RWPE2 (cell line): ENCODE data around the gene CNKSR2.

ENCODE experiments used
- ATAC-seq: fragments of 200-7000 bp; cut with Tn5 transposase; 3 replicates; pipeline ENCODE4 v1.9.1; 2021; ENCODE audit warnings: low read depth
- DNase-seq: peaks from one replicate; pipeline ENCODE4 v3.0.0-alpha.2; 2020; ENCODE audit warnings: low spot score
- H3K27ac ChIP-seq: fragments of 450-650 bp; 2 replicates; pipeline ENCODE4 v1.5.1; 2017; ENCODE audit warnings: mild to moderate bottlenecking; ENCODE audit not compliant: poor library complexity, severe bottlenecking
- H3K27me3 ChIP-seq: fragments of 250-450 bp; sonication (Bioruptor Pico); 2 replicates; pipeline ENCODE4 v1.5.1; 2021; ENCODE audit warnings: mild to moderate bottlenecking, moderate library complexity; ENCODE audit not compliant: insufficient read depth, poor library complexity, severe bottlenecking
- H3K36me3 ChIP-seq: fragments of 250-450 bp; sonication (Bioruptor Pico); 2 replicates; pipeline ENCODE4 v1.5.1; 2020; ENCODE audit warnings: low read depth, mild to moderate bottlenecking, moderate library complexity
- H3K4me1 ChIP-seq: fragments of 250-450 bp; sonication (Bioruptor Pico); 2 replicates; pipeline ENCODE4 v1.5.1; 2021; ENCODE audit warnings: mild to moderate bottlenecking, moderate library complexity; ENCODE audit not compliant: insufficient read depth, poor library complexity, severe bottlenecking
- H3K4me3 ChIP-seq: fragments of 250-450 bp; sonication (Bioruptor Pico); 2 replicates; pipeline ENCODE4 v1.5.1; 2021; ENCODE audit warnings: mild to moderate bottlenecking, moderate library complexity; ENCODE audit not compliant: severe bottlenecking
- H3K9me3 ChIP-seq: fragments of 250-450 bp; sonication (Bioruptor Pico); 2 replicates; pipeline ENCODE4 v1.5.1; 2021; ENCODE audit warnings: mild to moderate bottlenecking, moderate library complexity; ENCODE audit not compliant: severe bottlenecking
- TF ChIP-seq, protein P1 (sequence below): fragments of 450-650 bp; IDR thresholded peaks from one replicate; pipeline ENCODE4 v1.5.1; 2017; ENCODE audit warnings: mild to moderate bottlenecking, moderate library complexity; ENCODE audit not compliant: poor library complexity, severe bottlenecking

The CNKSR2 gene

DNA sequence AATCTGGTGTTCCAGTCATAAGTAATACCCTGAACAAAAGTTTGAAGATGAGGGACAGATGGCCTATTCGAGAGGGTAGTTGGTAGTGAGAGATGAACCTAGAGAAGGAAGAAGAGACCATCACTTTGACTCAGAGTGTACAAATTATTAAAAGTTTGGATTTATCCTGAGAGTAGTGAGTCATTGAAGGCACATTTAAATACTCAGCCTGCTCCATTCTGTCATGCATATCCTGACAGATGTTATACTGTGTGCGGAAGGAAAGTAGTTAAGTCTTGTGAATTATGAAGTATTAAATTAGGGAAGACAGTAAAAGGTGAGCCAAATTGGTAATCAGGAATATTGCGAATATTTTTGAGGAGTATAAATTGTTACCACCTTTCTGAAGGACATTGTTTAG lies 190.8 kb downstream of the CNKSR2 start:
- Histone ChIP-seq H3K4me3 (no peak overlapping the region), H3K27ac (no peak overlapping the region), H3K4me1 (no peaks in the 10 kb centered on the region), H3K36me3 (no peaks in the 10 kb centered on the region), H3K27me3 (no peaks in the 10 kb centered on the region), H3K9me3 (no peaks in the 10 kb centered on the region)
- TF ChIP-seq, protein P1, sequence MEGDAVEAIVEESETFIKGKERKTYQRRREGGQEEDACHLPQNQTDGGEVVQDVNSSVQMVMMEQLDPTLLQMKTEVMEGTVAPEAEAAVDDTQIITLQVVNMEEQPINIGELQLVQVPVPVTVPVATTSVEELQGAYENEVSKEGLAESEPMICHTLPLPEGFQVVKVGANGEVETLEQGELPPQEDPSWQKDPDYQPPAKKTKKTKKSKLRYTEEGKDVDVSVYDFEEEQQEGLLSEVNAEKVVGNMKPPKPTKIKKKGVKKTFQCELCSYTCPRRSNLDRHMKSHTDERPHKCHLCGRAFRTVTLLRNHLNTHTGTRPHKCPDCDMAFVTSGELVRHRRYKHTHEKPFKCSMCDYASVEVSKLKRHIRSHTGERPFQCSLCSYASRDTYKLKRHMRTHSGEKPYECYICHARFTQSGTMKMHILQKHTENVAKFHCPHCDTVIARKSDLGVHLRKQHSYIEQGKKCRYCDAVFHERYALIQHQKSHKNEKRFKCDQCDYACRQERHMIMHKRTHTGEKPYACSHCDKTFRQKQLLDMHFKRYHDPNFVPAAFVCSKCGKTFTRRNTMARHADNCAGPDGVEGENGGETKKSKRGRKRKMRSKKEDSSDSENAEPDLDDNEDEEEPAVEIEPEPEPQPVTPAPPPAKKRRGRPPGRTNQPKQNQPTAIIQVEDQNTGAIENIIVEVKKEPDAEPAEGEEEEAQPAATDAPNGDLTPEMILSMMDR, result no peak
- DNase-seq, result no peak
- ATAC-seq, result no peak

DNA sequence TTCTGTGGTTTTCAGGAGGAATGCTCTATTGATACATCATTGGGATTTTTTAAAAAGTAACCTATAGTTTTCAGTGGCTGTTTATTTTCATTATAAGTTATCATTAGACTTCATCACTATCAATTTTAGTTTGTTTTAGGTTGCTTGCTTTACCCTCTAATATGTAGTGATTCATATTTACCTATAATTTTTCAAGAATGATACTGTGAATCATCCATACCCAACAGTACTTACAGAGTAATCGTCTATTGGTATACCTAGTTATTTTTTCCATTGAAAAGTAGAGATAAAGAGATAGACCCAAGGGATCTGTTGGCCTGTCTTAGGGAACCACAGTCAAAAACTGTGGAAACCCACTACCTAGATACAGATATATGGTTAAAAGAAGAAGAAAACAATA lies 200.6 kb downstream of the CNKSR2 start:
- Histone ChIP-seq H3K27ac (no peak overlapping the region), H3K4me1 (no peaks in the 10 kb centered on the region), H3K4me3 (no peak overlapping the region), H3K27me3 (no peaks in the 10 kb centered on the region), H3K36me3 (no peaks in the 10 kb centered on the region), H3K9me3 (no peaks in the 10 kb centered on the region)
- TF ChIP-seq, protein P1, result no peak
- DNase-seq (no peak), ATAC-seq (no peak)

DNA sequence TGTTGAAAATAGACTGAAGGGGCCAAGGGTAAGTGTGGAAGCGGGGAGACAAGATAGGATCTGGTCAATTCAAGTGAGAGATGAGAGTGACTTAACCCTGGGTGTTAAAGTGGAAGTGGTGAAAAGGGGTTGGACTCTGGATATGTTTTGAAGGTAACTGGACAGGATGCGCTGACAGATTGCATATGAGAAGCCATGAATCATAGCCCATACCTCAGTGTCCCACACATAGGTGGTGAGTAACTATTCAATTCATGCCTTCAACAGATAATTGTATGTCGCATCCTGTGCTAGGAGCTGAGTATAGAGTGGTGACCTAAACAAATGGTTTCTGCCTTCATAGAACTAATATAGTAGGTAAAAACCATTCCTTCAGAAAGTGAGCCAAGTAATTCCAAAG lies 207.3 kb downstream of the CNKSR2 start:
- no peak for DNase-seq
- H3K4me1 ChIP-seq, result no peaks in the 10 kb centered on the region
- no peak for ATAC-seq
- no peaks in the 10 kb centered on the region for H3K36me3 ChIP-seq
- TF ChIP-seq, protein P1, result no peak
- H3K27ac ChIP-seq, result no peak overlapping the region
- H3K4me3 ChIP-seq, result no peak overlapping the region
- no peaks in the 10 kb centered on the region for H3K9me3 ChIP-seq
- H3K27me3 ChIP-seq, result no peaks in the 10 kb centered on the region

DNA sequence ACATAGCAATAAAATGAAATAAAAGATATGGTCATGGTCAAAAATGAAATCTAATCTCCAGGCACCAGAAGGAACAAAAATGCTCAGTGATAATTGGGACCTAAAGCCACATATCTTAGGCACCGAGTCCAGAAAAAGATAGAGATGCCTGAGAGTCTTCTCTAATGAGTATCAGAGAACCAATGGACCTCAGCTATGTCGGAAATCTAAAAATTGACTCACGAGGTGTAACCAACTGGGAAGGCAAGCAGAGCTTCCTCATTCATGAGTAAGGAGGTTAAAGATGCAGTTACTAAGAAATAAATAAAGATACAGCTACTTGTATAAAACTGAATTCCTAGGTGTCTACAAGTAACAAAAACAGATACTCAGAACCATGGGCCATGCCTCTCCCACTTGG lies 211.8 kb downstream of the CNKSR2 start:
- H3K27ac ChIP-seq, result no peak overlapping the region
- ATAC-seq (no peak), DNase-seq (no peak)
- no peaks in the 10 kb centered on the region for H3K4me1 ChIP-seq
- H3K4me3 ChIP-seq, result no peak overlapping the region
- TF ChIP-seq, protein P1, result no peak
- no peaks in the 10 kb centered on the region for H3K9me3 ChIP-seq
- no peaks in the 10 kb centered on the region for H3K27me3 ChIP-seq
- H3K36me3 ChIP-seq, result no peaks in the 10 kb centered on the region

DNA sequence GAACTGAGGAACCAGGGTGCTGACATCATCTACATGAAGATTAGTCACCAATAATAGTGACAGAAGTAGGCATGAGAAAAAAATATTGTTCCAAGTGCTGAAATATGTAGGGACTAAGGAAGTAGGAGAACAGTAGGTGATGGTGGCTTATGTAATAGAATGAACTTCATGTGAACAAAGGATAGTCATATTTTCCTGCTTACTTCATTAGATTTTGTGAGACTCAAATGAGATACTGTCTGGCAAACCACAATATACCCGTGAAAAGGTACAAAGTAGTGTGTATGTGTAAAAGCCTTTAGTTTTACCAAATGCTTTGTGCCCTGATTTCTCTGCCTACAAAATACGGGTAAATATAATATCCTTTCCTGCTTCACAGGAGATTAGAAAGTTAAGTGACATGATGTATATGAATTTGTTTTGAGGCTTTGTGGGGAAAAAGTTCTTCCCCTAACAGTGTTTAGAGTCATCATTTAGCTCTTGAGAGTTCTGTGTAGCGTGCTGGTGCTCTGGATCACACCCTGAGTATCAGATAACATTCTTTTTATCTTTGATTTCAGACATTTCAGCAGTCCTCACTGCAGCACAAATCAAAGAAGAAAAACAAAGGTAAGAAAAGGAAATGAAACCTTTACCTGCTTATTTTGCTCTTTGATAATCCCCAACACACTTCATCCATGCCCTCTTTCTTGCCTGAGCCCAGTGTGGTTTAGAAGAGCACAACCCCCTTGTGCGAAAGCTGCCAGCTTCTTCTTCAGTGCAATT lies 216.0 kb downstream of the CNKSR2 start:
- Histone ChIP-seq H3K27me3 (no peaks in the 10 kb centered on the region), H3K36me3 (no peaks in the 10 kb centered on the region), H3K4me1 (no peaks in the 10 kb centered on the region), H3K9me3 (no peaks in the 10 kb centered on the region), H3K27ac (no peak overlapping the region), H3K4me3 (no peak overlapping the region)
- TF ChIP-seq, protein P1, result no peak
- DNase-seq (no peak), ATAC-seq (no peak)
